ENCODE results near the gene LAD1.

The LAD1 gene, protein sequence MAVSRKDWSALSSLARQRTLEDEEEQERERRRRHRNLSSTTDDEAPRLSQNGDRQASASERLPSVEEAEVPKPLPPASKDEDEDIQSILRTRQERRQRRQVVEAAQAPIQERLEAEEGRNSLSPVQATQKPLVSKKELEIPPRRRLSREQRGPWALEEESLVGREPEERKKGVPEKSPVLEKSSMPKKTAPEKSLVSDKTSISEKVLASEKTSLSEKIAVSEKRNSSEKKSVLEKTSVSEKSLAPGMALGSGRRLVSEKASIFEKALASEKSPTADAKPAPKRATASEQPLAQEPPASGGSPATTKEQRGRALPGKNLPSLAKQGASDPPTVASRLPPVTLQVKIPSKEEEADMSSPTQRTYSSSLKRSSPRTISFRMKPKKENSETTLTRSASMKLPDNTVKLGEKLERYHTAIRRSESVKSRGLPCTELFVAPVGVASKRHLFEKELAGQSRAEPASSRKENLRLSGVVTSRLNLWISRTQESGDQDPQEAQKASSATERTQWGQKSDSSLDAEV

GRCh38 chr1:201399018-201399351 is at the start of gene LAD1:
TSS of gene LAD1 (minus strand) at chr1:201399324. CDS start at chr1:201399306, 18 bp downstream.
- DNase-seq (ENCODE audit: low spot score) = no peak

DNA sequence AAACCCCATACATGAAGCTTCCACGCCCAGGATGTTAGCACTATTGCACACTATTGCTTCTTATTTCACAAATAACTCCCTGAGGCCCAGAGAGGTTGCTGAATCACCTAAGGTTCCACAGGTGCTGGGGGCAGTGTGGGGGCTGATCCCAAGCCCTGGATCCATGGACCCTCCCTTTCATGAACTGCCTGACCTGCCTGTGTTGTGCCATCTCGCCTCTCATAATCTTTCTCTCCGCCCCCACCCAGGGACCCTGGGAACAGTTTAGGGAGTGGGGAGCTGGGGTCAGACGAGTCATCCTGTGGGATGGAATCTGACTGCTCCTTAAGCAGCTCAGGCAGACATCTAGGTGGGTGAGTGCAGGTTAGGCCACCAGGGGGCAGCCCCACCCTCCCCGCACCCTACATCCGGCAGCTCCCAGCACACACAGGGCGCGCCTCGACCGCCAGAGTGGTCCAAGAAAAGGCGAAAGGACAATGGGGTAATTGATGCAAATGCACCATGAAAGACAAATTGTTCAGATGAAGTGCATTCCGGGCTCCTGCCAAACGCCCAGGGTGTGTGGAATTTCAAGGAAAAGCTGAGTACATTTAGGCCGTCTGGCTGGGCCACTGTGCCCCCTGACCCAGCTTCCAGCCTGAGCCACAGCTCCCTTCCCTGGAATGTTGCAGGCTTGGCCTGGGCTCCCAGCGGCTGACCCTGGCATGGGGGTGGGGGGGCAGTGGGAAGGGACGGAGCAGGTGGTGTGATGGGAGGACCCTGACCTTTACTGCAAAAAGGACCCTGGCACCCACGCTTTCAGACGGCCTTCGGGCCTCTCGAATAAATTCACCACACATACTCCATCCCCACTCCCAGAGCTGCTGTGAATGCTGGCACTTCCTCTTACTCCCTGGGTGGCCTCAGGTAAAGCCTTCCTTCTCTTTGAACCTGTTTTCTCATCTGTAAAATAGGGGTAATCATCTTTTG is 49.1 kb upstream of the LAD1 start:
- peak; percentile 80 for DNase-seq (ENCODE audit: low spot score)

GRCh38 chr1:201445310-201445709 is 46.2 kb upstream of the LAD1 start:
- no peak for DNase-seq (ENCODE audit: low spot score)

DNA sequence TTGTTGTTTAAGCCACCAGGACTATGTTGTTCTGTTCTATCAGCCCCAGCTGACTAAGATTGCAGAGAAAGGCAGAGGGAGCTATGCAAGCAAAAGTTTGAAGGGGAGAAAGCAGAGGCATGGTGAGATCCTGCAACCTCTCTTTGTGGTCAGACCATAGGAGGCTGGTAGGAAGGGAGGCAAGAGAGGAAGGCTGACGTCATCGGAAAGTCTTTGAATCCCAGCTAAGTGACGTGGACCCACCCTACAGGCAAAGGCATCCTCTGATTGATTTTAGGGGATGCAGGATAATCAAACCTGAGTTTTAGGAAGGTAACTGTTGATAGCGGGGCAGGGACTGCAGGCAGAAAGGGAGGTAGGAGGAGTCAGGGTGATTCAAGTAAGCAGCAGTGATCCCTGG is 45.7 kb upstream of the LAD1 start:
- no peak for DNase-seq (ENCODE audit: low spot score)

- no peak for DNase-seq (ENCODE audit: low spot score)
Measured at GRCh38 chr1:201443747-201444146, 44.6 kb upstream of the LAD1 start.

- DNase-seq (ENCODE audit: low spot score) = no peak
Measured at GRCh38 chr1:201436969-201437368, 37.8 kb upstream of the LAD1 start.

- peak; percentile 14 for DNase-seq (ENCODE audit: low spot score)
Measured at GRCh38 chr1:201436393-201436792, 37.3 kb upstream of the LAD1 start.

- no peak for DNase-seq (ENCODE audit: low spot score)
Measured at GRCh38 chr1:201434266-201434665, 35.1 kb upstream of the LAD1 start.

DNA sequence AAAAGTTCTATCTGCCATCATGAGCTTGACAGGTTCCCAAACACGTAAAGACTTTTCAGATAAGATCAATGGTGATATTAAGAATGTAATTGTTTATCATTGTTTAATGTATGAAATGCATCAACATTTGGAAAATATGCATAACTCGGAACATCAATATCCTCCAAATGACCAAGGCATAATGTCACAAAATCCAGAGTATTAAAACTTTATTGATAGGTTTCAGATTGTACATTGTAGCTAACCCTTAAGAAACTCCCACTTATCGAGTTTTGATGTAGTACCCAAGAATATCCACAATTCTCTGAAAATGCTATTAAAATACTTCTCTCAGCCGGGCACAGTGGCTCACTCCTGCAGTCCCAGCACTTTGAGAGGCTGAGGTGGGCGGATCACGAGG is 34.5 kb upstream of the LAD1 start:
- no peak for DNase-seq (ENCODE audit: low spot score)

- no peak for DNase-seq (ENCODE audit: low spot score)
Measured at GRCh38 chr1:201430776-201431175, 31.7 kb upstream of the LAD1 start.

GRCh38 chr1:201429736-201430501 is 30.8 kb upstream of the LAD1 start:
- DNase-seq (ENCODE audit: low spot score) = no peak

- no peak for DNase-seq (ENCODE audit: low spot score)
Measured at GRCh38 chr1:201427963-201428362, 28.8 kb upstream of the LAD1 start.

GRCh38 chr1:201426479-201427310 is 27.6 kb upstream of the LAD1 start:
- no peak for DNase-seq (ENCODE audit: low spot score)

DNA sequence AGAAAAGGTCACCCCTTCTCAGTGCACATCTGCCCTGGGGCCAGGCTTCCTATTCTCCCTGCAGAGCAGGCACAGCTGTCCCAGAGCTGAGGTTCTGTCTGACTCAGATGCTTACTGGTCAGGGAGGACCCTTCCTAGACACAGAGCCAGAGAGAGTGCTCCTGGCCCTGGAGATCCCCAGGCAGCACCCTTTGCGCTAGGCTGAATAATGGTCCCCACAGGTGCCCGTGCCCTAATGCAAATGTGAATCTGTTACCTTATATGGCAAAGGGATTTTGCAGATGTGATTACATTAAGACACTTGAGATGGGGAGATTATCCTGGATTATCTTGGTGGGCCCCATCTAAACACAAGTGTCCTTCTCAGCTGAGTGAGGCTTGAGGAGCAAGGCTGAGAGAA is 25.0 kb upstream of the LAD1 start:
- DNase-seq (ENCODE audit: low spot score) = no peak

DNA sequence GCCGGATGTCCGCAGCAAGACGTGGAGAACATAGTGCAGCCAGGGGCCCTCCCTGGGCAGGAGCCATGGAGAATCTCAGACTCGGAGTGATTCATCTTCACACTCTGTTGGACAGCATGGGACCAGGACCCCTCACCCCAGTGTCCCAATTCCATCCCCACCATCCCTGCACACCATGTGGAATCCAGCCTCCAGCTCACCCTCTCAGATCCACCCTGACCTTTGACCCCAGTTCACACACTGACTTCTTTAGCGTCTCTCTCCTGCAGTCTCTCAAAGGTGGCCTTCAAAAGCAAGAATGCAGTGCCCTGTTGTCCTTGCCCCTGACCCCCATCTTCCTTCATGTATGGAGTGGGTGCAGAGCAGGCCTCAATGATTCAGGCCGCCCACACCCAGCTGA is 24.5 kb upstream of the LAD1 start:
- DNase-seq (ENCODE audit: low spot score) = no peak

- no peak for DNase-seq (ENCODE audit: low spot score)
Measured at GRCh38 chr1:201422436-201423030, 23.4 kb upstream of the LAD1 start.

DNA sequence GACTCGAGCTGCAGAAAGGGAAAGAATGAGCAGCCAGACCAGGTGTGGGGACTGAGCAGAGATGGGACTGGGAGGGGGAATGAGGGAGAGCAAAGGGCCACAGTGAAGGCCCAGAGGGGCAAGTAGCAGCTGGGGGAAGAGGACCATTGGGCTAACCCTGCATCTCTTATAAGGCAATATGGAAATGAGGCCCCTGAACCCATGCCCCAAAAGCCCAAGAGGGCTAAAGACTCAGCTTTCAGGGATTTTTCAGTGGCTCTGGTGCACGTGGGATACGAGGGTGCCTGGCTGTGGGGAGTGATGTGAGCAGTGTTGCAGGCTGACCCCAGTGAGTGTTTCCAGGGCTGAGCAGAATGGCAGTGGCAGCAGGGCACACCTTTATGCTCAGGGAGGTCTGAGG is 22.9 kb upstream of the LAD1 start:
- no peak for DNase-seq (ENCODE audit: low spot score)

- no peak for DNase-seq (ENCODE audit: low spot score)
Measured at GRCh38 chr1:201421041-201421440, 21.9 kb upstream of the LAD1 start.

DNA sequence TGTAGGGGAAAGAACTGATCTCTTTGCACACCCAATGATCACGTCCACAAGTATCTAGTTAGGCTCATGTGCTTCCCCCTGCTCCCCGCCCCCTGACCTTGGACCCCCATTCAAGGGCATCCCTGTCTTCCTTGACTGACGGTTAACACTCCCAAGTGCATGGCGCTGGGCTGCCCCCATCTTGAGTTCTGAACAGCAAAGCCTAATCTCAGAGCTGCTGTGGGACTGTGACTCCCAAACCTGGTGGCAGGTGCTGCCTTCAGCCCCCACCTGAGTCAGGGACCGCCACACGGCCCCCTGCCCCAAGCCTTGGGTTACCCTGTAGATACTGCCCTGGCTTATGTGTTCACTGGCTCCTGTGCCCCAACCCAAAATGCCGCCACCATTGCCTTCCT is 21.5 kb upstream of the LAD1 start:
- DNase-seq (ENCODE audit: low spot score) = no peak

DNA sequence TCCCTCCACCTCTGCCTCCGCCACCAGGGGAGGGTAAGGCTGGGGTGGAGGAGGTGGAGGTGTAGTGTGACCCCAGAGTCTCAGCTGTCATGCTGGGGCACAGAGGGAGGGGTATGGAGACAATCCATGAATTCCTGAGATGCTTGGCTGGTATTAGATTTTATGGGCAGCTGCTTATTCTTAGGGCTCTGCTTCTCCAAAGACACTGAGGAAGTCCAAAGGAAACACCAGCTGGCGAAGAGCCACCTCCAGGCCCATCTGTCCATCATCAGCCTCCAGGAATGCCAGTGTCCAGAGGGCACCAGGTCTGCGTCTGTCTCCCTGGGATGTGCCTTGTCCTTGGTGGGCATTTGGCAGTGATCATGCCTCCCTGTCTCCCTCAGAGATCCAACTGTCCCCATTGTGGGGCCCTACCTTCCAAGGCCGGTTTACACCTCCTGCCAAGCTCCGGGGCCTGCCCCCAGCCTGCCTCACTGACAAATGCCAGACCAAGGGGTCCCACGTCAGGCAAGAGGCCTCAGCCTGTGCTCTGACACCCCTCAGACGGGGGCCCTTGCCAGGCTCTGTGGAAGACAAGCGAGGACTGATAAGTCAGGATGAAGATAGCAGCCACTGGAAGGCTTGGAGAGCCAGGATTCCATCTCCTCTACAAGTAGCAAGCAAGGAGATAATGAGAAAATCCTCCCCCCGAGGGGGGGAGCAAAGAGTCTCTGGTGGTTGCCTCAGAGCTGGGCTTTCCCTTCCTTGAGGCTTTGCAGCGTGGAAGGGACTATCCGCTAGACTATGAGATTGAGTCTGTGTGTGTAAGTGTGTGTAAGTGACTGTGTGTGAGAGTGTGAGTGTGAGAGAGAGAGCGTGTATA is 20.9 kb upstream of the LAD1 start:
- DNase-seq (ENCODE audit: low spot score) = no peak

All from kidney tubule cell (primary cell).